Activated T-cell treated with anti-CD3 and anti-CD28 coated beads, Interleukin-2, amount 50 U/mL, for 4 hours (primary cell): ENCODE data around the gene DLG2. TPM values are rescaled to one million over a fixed set of nuclear protein-coding genes. Genes with fewer than 3 reads are reported as not detected.
"Not testable (repeated sequence)": the region's sequence is repeated elsewhere in the genome, so short reads cannot be mapped to it uniquely, and the experiment has no call there.

ENCODE experiments used
- ATAC-seq, 2 donors: fragments of 200-7000 bp; cut with Tn5 transposase; one replicate each; pipeline ENCODE4 v1.10.0; 2021
- DNase-seq: peaks from one replicate; pipeline ENCODE4 v3.0.0-alpha.2; 2020
- H3K27me3 Mint-ChIP-seq: one replicate; pipeline ENCODE4 v1.8.0; 2021; ENCODE audit warnings: low read depth, mixed read lengths
- H3K36me3 Mint-ChIP-seq: one replicate; pipeline ENCODE4 v1.8.0; 2022; ENCODE audit warnings: mixed read lengths; ENCODE audit not compliant: insufficient read depth
- H3K4me1 Mint-ChIP-seq: one replicate; pipeline ENCODE4 v1.8.0; 2021; ENCODE audit warnings: low read depth, mixed read lengths
- H3K4me3 Mint-ChIP-seq: one replicate; pipeline ENCODE4 v1.8.0; 2021; ENCODE audit warnings: mild to moderate bottlenecking, moderate library complexity, mixed read lengths
- H3K9me3 Mint-ChIP-seq: one replicate; pipeline ENCODE4 v1.8.0; 2021; ENCODE audit warnings: mixed read lengths
- total RNA-seq, 3 donors: library from RNA; stranded (reverse); gene quantifications; one replicate each; pipeline ENCODE4 v1.2.1, GENCODE V29; 2021

Gene DLG2
- 1 to 10 TPM in 1 of 3 donors, under 1 TPM in 2; 0.54 to 1.3 (median 0.58) TPM for total RNA-seq

GRCh38 chr11:85627332-85627997, at the start of gene DLG2:
Gene DLG2, minus strand, starts transcription at chr11:85627344.
- peaks cover 8% of the 10 kb centered on the region for H3K36me3 Mint-ChIP-seq
- no peaks in the 10 kb centered on the region for H3K9me3 Mint-ChIP-seq
- ATAC-seq (peak in 1 of 2 donors; percentile 1), DNase-seq (no peak)
- H3K27me3 Mint-ChIP-seq: no peaks in the 10 kb centered on the region
- peaks cover 33% of the 10 kb centered on the region for H3K4me1 Mint-ChIP-seq
- H3K4me3 Mint-ChIP-seq: peak within 1 kb of the TSS; percentile 99

- no peak for DNase-seq
- no peak overlapping the region for H3K4me3 Mint-ChIP-seq
- no peaks in the 10 kb centered on the region for H3K36me3 Mint-ChIP-seq
- H3K27me3 Mint-ChIP-seq: peaks cover 2% of the 10 kb centered on the region
- H3K4me1 Mint-ChIP-seq: no peaks in the 10 kb centered on the region
- H3K9me3 Mint-ChIP-seq: no peaks in the 10 kb centered on the region
- peak in 1 of 2 donors; percentile 80 for ATAC-seq
These were observed 46.2 kb upstream of the DLG2 start for GRCh38 chr11:85673393-85673792.

GRCh38 chr11:85672105-85672902, 45.2 kb upstream of the DLG2 start:
- Mint-ChIP-seq H3K9me3 (no peaks in the 10 kb centered on the region), H3K4me1 (no peaks in the 10 kb centered on the region), H3K27me3 (peaks cover 2% of the 10 kb centered on the region), H3K36me3 (no peaks in the 10 kb centered on the region), H3K4me3 (no peak overlapping the region)
- ATAC-seq: no peak
- no peak for DNase-seq

GRCh38 chr11:85670949-85671663, 44.0 kb upstream of the DLG2 start:
- not testable (repeated sequence) for H3K4me3 Mint-ChIP-seq, H3K27me3 Mint-ChIP-seq, H3K36me3 Mint-ChIP-seq, H3K9me3 Mint-ChIP-seq, ATAC-seq, DNase-seq, H3K4me1 Mint-ChIP-seq

GRCh38 chr11:85668157-85668556, 41.0 kb upstream of the DLG2 start:
- DNase-seq: no peak
- H3K9me3 Mint-ChIP-seq: no peaks in the 10 kb centered on the region
- no peak for ATAC-seq
- H3K27me3 Mint-ChIP-seq: peaks cover 2% of the 10 kb centered on the region
- peaks cover 11% of the 10 kb centered on the region for H3K4me1 Mint-ChIP-seq
- peaks cover 7% of the 10 kb centered on the region for H3K36me3 Mint-ChIP-seq
- no peak overlapping the region for H3K4me3 Mint-ChIP-seq

- DNase-seq: no peak
- Mint-ChIP-seq H3K27me3 (peaks cover 2% of the 10 kb centered on the region), H3K36me3 (peaks cover 14% of the 10 kb centered on the region), H3K4me1 (peaks cover 14% of the 10 kb centered on the region), H3K9me3 (no peaks in the 10 kb centered on the region), H3K4me3 (no peak overlapping the region)
- ATAC-seq: no peak
These were observed 39.5 kb upstream of the DLG2 start for GRCh38 chr11:85666687-85667086.

- Mint-ChIP-seq H3K4me1 (peaks cover 23% of the 10 kb centered on the region), H3K36me3 (peaks cover 18% of the 10 kb centered on the region), H3K4me3 (peak overlapping the region; percentile 99), H3K27me3 (no peaks in the 10 kb centered on the region), H3K9me3 (no peaks in the 10 kb centered on the region)
- DNase-seq (no peak), ATAC-seq (no peak)
These were observed 38.6 kb upstream of the DLG2 start for GRCh38 chr11:85665733-85666132.

- peak; percentile 90 for DNase-seq
- Mint-ChIP-seq H3K36me3 (peaks cover 26% of the 10 kb centered on the region), H3K9me3 (no peaks in the 10 kb centered on the region), H3K27me3 (no peaks in the 10 kb centered on the region), H3K4me3 (peak within 1 kb of the TSS; percentile 99), H3K4me1 (peaks cover 32% of the 10 kb centered on the region)
- peak; percentile 85 to 88 for ATAC-seq
These were observed 37.7 kb upstream of the DLG2 start, which contains the start of gene CREBZF for GRCh38 chr11:85664615-85665481. Gene CREBZF, minus strand, starts transcription at chr11:85665129. Its CDS starts 254 bp downstream, at chr11:85664875.

- Mint-ChIP-seq H3K27me3 (no peaks in the 10 kb centered on the region), H3K9me3 (no peaks in the 10 kb centered on the region), H3K36me3 (peaks cover 31% of the 10 kb centered on the region), H3K4me3 (peak overlapping the region; percentile 99), H3K4me1 (peaks cover 41% of the 10 kb centered on the region)
- DNase-seq: peak; percentile 87
- ATAC-seq: peak; percentile 81 to 86
These were observed 36.8 kb upstream of the DLG2 start for GRCh38 chr11:85663753-85664614.

- Mint-ChIP-seq H3K9me3 (no peaks in the 10 kb centered on the region), H3K27me3 (no peaks in the 10 kb centered on the region), H3K4me3 (peak overlapping the region; percentile 99), H3K4me1 (peaks cover 46% of the 10 kb centered on the region), H3K36me3 (peaks cover 36% of the 10 kb centered on the region)
- ATAC-seq: peak in 1 of 2 donors; percentile 2
- no peak for DNase-seq
These were observed 36.1 kb upstream of the DLG2 start for GRCh38 chr11:85663080-85663752.

- H3K27me3 Mint-ChIP-seq: no peaks in the 10 kb centered on the region
- no peak for DNase-seq
- H3K4me3 Mint-ChIP-seq: peak overlapping the region; percentile 99
- H3K9me3 Mint-ChIP-seq: no peaks in the 10 kb centered on the region
- H3K4me1 Mint-ChIP-seq: peaks cover 47% of the 10 kb centered on the region
- H3K36me3 Mint-ChIP-seq: peaks cover 37% of the 10 kb centered on the region
- ATAC-seq: no peak
These were observed 35.0 kb upstream of the DLG2 start for GRCh38 chr11:85661972-85662664.

- DNase-seq (no peak), ATAC-seq (no peak)
- peaks cover 45% of the 10 kb centered on the region for H3K4me1 Mint-ChIP-seq
- no peak overlapping the region for H3K4me3 Mint-ChIP-seq
- peaks cover 38% of the 10 kb centered on the region for H3K36me3 Mint-ChIP-seq
- no peaks in the 10 kb centered on the region for H3K27me3 Mint-ChIP-seq
- H3K9me3 Mint-ChIP-seq: no peaks in the 10 kb centered on the region
These were observed 31.0 kb upstream of the DLG2 start for GRCh38 chr11:85658180-85658579.
